HG03196 (cell line): ENCODE measurements around the gene CIAPIN1.
"Not testable (repeated sequence)": the region's sequence is repeated elsewhere in the genome, so short reads cannot be mapped to it uniquely, and the experiment has no call there.

Experiments used
- ATAC-seq: cut with Tn5 transposase; IDR thresholded peaks from one replicate; pipeline ENCODE4 v1.9.1; 2021; ENCODE audit not compliant: unreplicated experiment

Gene CIAPIN1

DNA sequence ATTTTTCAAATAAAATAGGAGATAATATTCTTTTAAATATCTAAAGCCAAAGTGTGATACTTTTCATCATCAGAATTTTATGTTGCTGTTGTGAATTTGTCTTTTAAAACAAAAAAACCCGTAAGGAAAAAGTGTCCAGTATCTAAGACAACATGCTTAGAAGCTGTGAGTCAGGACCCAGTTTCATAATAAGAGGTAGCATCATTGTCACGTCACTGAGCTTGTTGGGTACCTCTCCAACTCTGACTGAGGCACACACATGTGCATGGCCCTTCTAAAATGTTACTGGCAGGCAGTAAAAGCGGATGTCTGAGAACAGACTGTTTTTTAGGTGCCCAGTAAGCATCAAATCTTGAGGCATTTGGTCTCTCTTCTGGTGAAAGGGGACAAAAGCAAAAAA, 2.5 kb downstream of the CIAPIN1 start:
- ATAC-seq: no peak

DNA sequence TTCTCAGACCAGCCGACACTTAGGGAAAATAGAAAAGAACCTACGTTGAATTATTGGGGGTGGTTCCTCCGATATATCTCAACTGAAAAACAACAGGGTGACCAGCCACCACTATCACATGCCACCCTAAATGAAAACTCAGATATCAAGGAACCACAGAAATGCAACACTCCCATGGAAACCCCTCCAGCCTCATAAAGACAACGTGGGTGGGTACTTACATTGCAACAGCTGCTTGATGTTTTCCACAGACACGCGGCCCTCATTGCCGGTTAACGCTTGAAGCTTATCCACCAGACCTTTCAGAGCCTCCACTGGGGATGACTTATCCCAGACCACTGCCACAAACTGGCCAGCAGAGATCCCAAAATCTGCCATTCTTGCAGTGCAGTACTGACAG, 6.6 kb downstream of the CIAPIN1 start:
- not testable (repeated sequence) for ATAC-seq

DNA sequence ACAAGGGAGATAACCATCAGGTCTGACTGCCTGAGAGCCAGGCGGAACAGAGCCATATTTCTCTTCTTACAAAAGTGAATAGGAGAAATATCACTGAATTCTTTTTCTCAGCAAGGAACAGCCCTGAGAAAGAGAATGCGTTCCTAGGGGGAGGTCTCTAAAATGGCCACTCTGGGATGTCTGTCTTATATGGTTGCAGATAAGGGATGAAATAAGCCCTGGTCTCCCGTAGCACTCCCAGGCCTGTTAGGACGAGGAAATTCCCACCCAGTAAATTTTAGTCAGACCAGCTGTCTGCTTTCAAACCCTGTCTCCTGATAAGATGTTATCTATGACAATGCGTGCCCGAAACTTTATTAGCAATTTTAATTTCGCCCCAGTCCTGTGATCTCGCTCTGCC, 7.2 kb downstream of the CIAPIN1 start:
- not testable (repeated sequence) for ATAC-seq

DNA sequence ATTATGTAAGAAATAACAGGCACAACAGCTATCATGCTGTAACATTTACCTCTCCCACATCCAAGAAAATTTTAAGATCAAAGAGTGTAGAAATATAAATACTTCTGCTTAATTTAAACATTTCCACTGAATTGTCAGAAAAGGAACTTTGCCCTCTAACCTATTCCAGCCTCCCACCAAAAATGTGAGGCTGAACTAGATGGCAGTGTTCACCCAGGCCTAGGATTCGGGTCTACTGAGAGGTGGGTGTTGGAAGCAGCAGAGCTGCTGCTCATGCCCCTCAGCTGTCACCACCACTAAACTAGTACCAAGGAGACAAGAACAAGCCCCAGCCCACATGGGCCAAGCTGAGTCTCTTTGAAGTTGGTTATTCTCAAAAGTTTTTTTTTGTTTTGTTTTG, 11.3 kb downstream of the CIAPIN1 start:
- no peak for ATAC-seq

DNA sequence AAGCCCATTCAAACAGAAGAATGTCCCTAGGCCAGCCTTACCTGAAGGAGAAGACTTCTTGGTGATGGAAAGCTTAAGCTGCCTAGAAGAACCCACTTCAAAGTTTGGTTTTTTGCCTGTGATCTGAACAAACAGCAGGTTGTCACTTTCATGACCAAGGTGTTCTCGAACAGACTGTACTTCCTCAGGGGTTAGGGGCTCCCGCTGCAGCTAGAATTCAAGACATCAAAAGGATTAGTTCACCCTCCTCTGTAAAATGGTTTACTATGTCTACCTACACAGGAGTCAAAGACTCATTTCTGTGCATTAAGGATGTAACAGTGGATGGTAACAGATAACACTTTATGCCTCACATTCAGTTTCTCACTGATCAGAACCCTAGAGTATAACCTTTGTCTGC, 13.2 kb downstream of the CIAPIN1 start:
- no peak for ATAC-seq

DNA sequence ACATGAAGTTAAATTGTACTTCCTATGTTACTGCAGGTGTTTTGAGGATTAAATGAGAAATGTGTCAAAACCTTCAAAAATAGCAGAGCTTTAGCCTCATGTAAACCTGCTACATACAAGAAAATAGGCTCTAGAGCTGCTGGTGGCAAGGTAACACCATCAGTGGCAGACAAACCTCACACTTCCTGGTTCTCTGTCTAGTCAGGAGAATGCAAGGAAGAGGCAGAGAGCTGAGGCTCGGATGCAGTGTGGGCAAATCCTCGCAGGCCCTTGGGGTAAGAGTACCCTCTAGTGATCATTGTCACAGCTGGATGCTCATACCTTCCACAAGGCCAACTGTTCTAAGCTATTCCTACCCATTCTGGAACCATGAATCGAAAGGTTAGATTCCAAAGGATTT, 14.2 kb downstream of the CIAPIN1 start:
- ATAC-seq: no peak

DNA sequence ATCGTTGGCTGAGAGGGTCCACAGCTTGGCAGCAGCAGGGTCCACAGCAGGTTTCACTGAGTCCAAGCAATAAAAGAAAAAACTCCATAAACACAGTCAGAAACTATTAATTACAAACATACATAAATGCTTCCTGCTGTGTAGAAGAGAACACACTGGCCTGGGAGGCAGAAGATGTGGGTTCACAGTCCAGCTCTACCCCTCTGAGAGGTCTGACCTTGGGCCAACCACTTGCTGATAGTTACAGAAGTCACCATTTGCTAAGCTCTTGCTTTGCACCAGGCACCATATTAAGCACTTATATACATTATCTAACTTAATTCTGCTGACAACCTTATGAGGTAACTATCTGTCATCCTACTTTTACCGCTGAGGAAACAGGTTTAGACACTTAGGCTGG, 14.7 kb downstream of the CIAPIN1 start:
- ATAC-seq: no peak

DNA sequence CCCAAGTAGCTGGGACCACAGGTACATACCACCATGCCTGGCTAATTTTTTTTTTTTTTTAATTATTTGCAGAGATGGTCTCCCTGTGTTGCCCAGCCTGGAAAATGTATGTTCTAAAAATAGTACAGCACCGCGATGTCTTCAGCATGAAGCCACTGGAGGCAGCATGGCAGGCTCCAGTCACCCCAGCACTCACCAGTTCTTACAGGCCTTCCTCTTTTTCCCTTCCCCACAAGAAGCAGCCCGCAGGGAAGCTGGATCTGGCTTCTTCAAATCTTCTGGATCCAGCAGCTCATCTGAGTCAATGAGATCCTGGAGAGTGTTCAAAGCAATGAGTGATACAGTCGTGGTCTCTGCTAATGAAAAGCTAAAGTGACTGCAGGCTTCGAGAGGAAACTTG, 16.2 kb downstream of the CIAPIN1 start:
- ATAC-seq: no peak

DNA sequence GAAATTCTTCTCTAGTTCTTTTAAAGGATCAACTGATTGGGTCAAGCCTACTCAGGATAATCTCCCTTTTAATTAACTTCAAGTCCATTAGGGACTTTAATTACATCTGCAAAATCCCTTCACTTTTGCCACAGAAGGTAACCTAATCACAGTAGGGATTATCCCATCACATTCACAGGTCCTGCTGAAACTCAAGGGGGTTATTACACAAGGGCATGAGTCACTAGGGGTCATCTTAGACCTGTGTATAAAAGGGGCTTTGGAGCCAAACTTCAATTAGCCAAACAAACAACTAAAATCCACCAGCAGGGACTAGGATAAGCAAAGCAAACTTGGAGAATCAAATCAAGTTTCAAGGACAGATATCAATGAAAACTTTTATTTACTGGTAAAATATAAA, 19.4 kb downstream of the CIAPIN1 start:
- no peak for ATAC-seq

DNA sequence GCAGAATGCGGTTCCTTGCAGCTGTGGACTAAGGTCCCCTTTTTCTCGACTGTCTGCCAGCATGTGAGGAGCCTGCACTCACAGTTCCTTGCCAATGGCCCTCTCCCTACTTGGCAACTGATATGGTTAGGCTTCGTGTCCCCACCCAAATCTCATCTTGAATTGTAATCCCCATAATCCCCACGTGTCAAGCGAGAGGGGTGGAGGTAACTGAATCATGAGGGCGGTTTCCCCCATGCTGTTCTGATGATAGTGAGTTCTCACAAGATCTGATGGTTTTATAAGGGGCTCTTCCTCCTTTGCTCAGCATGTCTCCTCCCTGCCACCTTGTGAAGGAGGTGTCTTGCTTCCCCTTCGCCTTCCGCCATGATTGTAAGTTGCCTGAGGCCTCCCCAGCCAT, 19.9 kb downstream of the CIAPIN1 start:
- no peak for ATAC-seq

DNA sequence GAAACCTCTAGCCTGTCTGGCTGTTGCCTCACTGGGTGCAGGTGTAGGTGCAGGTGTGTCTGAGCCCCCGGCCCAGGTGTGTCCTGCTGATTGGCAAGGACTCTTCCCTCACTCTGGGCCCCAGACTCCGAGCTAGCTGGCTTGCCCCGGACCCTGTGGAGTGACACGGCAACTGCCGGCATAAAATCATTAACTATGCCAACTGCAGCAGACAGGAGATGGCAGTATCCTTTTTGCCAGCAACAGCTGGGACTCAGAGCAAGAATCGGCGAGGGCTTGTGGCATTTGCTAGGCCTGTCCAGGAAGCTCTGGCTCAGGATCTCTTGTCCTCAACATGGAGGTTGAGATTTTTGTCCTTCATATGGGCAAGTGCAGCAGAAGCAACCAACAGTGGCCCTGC, 20.8 kb downstream of the CIAPIN1 start:
- ATAC-seq: no peak

DNA sequence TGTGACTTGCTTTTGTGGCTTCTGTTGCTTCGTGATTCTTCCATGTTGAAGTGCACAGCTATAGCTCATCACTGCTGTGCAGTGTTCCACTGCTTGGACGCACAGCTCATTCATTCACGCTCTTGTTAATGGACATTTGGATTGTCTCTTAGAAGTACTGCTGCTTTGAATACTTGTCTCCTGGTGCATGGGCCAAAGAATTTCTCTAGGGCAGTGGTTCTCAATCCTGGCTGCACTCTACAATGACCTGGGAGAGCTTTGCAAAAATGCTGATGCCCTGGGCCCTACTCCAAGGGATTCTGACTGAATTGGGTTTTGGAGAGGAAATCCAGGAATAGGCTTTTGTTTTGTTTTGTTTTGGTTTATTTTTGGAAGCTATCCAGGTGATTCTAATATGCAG, 22.6 kb downstream of the CIAPIN1 start:
- no peak for ATAC-seq

DNA sequence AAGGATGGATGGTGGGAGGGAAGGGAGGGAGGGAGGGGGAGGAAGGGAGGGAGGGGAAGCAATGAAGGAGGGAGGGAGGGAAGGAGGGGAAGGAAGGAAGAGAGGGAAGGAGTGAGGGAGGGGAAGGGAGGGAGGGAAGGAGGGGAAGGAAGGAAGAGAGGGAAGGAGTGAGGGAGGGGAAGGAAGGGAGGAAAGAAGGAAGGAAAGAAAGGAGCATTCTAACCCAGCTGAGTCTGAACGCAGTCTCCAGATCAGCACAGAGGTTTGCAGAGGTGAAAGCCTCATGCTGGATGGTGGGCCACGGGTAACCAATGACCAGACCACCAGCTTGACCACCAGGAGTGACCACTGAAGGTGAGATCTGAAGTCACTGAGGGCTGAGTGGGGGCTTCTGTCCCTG, 24.0 kb downstream of the CIAPIN1 start:
- no peak for ATAC-seq

DNA sequence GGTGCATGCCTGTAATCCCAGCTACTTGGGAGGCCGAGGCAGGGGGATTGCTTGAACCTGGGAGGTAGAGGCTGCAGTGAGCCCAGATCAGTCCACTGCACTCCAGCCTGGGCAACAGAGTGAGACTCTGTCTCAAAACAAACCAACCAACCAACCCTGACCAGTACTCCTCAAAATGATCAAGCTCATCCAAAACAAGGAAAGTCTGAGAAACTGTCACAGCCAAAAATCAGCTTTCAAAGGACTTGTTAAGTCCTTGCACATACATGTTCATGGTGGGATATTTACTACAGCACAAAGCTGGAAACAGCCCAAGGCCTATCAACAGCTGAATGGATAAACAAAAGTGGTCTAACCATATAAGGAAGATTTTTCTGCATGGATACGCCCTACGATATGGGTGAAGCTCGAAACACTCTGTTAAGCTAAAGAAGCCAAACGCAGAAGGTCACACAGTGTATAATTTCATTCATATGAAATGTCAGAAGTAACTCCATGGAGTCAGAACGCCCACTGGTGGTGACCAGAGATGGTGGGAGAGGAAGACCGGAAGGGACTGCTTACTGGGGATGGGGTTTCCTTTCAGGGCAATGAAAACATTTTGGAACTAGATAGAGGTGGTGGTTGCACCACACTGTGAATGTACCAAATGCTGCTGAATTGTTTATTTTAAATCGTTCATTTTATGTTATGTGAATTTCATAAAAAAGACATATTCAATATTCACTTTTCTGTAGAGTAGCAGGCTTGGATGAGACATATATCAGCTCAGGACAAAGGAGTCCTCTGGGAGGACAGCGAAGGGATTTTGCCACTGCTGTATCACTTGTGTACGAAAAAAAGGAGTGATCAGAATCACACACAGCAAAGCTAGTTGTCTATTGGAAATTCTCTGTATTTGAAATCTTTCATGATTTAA, 24.9 kb downstream of the CIAPIN1 start:
- ATAC-seq: no peak

DNA sequence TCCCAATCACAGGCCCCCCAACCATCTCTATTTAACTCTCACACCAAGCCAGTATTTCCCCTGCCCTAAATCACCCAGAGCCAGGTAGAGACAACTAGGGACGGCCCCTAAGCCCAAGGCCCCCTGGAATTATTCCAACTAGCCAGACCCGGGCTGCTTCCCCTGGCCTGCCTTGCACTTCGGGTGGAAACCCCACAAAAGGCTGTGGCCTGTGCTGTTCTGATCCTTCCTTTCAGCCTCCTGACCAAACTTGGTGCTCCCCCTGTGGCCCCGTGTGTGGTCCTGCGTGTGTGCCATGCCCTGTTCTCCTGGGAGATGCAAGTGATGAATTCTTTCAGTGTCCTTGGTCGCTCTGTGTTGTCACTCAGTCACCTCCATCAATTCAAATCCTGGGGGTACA, 27.7 kb downstream of the CIAPIN1 start:
- ATAC-seq: no peak

DNA sequence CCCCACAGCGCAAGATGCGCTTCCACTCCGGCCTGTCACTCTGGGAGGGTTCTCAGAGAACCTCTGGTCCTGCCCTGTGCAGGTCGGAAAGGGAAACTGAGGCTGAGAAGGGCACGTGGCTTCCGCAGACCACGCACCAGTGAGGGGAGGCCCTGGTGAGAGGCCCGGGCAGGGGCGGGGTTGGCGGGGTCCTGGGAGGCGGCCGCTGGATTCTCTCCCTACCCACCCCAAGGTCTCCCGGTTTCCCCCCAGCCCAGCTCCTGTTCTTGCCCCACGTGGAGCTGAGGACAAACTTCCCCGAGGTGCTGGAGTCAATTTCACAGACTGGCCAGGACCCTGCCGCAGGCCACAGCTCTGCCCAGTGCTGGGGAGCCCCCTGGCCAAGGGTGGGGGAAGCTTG, 31.1 kb downstream of the CIAPIN1 start:
- ATAC-seq: no peak

DNA sequence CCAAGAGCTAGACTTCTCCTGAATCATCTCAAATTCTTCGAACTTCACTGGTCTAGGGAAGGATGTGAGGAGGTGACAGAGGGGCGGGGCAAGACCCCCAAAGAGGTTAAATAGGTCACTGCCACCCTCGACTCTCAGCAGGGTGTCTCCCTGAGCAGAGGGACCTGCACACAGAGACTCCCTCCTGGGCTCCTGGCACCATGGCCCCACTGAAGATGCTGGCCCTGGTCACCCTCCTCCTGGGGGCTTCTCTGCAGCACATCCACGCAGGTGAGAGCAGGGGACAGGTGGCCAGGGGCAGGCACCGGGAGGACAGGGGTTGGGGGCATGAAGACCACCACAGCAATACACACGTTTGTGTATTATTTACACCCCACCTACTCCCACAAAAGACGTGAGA, 33.5 kb downstream of the CIAPIN1 start:
- no peak for ATAC-seq

DNA sequence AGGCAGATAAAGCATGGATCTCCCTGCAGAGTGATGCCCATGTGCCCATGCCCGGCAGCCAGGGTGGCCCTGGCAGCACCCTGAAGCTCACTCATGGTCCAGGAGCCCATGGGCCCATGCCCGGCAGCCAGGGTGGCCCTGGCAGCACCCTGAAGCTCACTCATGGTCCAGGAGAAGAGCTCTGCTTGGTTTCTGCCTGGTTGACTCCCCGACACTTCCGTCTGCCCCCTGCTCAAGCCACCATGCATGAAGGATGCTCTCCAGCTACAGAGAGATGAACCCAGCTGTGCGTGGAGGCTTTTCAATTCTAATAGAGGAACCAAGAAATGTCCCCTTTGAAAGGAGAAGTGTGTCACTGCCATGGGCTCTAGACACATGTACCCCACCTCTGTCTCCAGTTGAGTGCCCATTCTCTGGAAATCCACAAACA, 33.9 kb downstream of the CIAPIN1 start:
- no peak for ATAC-seq

DNA sequence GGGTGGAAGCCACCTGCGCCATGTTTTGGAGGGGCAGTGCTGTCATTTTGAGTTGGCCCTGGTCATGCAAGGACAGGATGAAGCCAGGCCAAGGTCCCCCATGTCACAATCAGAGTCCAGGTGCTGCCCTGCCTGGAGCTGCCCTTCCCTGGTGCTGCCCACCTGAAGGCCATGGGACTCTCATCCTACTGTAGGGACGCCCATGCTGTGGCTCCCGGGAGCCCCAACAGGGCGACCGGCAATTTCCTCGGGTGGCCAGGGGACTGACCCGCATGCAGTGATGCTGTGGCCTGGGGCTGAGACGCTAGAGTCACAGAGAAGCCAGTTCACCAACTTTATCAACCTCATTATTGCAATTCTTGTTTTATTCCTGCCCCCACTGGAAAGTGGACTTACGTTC, 34.6 kb downstream of the CIAPIN1 start:
- ATAC-seq: no peak

DNA sequence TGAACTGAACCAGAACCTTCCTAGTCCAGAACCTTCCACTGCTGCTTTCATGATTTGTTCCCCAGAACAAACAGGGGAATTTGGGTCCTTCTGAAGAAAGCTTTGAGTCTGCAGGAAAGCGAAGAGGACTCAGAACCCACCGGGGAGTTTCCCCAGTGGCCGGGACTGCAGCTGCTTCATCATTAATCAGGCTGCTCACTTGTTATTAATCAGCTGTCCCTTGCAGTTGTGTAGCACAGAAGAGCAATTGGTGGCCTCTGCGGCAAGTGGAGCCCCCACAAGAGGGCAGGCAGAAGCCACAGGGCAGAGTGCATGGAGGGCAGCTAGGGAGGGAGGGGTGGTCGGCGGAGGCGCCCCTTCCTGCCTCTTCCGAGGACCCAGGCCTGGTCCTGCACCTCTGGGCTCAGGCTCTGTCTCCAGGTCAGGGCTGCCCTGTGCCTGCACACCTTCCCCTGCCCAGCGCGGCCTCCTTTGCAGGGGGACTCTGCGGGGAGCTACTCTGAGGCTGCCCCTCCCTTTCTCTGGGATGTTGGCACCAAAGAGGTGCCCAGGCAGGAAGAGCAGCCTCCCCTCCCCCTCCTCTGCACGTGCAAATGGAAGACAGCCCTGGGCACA, 35.7 kb downstream of the CIAPIN1 start:
- ATAC-seq: no peak

DNA sequence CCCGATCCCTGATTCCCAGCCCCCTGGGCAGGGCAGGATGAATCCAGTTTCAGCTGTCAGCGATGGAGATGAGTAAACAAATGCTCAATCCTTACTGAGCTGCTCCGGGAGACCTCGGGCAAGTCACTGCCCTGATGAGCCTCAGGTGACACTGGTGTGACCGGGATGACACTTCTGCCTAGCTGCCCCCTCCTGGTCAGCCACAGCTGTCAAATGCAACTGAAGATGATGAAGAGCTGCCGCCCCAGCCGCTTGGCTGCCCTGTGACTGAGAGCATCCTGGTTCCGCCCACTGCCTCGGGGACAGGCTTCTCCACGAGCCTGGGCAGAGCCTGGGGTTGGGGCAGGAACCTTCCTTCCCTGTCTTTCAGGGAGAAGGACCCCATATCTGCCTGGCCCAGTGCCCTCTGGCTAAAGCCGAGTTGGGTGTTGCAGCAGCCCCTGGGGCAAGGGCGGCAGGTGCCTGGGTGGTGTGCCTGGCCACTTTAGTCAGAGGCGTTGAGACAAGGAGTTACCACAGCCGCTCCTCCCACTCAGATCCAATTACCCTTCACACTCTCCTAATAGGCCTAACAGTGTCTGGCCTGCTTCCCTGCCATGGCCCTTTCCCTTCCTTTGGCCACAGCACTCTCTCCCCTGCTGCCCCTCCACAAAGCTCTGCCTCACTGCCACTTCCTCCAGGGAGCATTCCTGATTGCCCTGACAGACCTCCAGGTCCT, 37.2 kb downstream of the CIAPIN1 start:
- no peak for ATAC-seq

DNA sequence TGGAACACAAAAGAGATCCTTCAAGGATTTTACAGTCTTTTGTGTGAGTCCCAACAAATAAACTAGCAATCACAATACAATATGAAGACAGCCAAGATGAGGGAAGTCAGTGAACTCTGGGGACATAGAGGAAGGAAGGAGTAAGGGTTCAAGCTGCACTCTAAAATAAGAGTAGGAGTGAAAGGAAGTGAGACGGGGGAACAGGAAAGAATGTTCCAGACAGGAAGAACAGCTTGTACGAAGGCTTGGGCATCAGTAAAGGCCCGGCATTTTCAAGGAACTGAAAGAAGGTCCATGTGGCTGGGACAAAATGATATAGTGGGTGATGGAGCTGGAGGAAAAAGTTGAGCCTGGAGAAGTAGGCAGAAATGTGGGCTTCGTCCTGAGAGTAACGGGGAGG, 38.1 kb downstream of the CIAPIN1 start:
- ATAC-seq: no peak
